Amniotic epithelial cell (primary cell): ENCODE results near the gene NEDD4L.

Experiments used
- DNase-seq: peaks from one replicate; pipeline ENCODE4 v3.0.0-alpha.2; 2010; ENCODE audit warnings: low read depth

The NEDD4L gene

GRCh38 chr18:58095222-58095621 lies 51.2 kb downstream of the NEDD4L start:
- no peak for DNase-seq

- no peak for DNase-seq
Observed at GRCh38 chr18:58095655-58096054, 51.6 kb downstream of the NEDD4L start.

DNA sequence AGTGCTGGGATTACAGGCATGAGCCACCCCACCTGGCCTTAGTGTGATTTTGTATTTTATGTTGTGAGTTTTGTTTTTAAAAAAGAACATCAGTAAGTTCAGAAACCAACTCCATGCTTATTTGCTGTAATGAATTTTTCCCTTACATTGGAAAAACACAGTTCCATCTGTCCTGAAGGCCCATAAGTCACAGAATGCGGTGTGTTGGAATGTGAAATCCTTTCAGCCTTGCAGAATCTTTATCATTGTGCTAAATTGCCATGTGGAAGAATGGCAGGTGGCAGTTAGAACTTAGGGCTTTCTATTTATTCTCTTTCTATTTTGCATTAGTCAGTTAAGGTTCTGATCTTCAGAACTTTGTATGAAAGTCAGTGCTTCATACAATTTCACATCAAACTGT lies 52.6 kb downstream of the NEDD4L start:
- no peak for DNase-seq

GRCh38 chr18:58097121-58097906 lies 53.3 kb downstream of the NEDD4L start:
- DNase-seq = peak; percentile 44

DNA sequence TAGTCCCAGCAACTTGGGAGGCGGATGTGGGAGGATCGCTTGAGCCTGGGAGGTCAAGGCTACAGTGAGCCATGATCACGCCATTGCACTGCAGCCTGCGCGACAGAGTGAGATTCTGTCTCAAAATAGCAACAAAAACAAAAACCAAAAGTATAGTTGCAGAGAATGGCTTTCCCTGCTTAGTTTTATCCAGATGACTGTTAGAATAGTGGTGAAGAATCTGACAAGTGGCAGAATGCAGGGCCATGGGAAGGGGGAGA lies 53.8 kb downstream of the NEDD4L start:
- no peak for DNase-seq

DNA sequence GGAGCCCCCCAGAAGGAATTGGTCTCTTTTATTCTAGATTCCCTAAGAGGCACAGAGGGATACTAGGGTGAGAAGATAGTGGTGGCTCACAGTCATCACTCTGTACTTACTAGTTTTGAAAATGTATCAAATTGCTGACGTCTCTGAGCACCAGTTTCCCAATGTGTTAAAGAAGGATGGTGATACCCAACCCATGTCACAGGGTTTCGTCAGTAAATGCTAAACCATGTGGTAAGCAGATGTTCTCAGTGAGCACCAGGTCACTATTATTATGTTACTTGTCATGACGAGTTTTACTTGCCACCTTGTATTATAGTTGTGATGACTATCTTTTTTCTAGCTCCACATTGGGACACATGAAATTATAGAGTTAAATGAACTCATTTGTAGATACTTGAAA lies 54.7 kb downstream of the NEDD4L start:
- DNase-seq = no peak

DNA sequence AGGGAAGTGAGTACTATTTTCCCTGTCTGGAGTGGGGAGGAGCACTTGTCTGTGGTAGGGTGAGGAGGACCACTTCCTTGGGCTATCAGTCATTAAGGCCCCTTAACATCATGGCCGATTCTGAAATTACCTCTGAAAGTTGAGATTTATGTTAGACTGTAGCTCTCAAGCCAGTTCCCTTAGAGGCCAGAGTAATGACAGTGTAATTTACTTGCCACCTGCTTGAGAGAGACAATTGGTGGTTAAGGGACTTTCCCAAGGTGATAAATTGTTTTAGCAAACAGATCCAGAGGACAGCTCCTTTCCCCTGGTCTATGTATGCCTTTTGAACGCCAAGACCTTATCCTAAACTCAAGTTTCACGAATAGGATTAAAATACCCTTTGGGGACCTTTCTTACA lies 56.1 kb downstream of the NEDD4L start:
- DNase-seq = no peak

DNA sequence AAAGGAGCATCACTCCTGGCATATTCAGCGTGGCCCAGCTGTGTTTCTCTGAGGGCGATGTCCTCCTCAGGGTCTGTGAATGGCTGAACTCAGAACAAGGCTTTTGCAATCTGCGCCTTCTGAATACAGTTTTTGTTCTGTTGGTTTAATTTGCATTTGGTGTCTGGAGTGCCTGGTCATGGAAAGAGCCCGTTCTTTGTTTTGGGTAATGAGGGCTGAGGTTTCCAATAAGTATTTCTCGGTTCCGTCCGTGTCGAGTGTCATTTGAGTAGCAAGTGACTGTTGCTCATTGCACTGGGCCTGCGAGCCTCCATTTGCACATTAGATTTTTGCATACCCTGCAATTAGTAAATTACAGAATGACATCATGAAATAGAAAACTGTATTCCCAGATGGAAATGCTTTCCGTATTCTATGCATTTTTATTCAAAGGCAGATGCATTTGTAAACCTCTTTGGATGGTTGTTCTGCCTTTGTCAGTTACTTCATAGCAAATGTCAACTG lies 57.3 kb downstream of the NEDD4L start:
- no peak for DNase-seq

DNA sequence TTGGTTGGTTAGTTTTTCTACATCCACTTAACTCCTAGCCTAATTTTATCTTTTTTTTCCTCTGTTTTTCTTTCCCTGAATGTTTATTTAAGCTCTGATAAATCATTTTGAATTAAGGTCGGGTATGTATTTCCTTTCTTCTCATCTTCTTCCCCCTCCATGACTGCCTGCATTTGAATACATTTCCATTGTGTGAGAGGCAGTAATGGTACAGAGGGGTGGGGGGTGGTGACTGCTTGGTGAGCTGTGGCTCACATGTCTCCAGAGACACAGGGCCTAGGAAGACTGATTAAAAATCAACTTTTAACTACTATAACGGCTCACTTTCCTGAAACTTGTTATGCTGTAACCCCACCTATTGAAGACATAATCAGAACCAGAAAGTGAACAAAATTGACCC lies 58.0 kb downstream of the NEDD4L start:
- no peak for DNase-seq

DNA sequence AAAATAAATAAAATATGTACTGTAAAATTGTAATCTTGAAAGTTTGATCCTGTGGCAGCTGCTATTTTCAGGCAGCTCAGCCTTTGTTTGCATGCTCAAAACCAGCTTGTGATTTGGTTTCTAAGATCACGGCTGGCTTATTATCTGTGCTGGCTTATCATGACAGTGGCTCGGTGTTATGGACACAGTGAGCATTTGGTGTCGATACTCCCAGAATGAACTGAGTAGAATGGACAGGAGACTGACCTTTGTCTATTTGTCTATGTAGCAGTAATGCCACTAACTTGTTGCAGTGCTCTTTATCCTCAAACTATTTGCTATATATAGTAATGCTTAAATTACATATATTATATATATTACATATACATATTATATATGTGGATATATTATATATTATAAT lies 58.8 kb downstream of the NEDD4L start:
- DNase-seq = no peak

GRCh38 chr18:58103339-58103985 lies 59.4 kb downstream of the NEDD4L start:
- DNase-seq = no peak

- no peak for DNase-seq
Observed at GRCh38 chr18:58104096-58104495, 60.1 kb downstream of the NEDD4L start.

- DNase-seq = peak; percentile 62
Observed at GRCh38 chr18:58105206-58105887, 61.3 kb downstream of the NEDD4L start.

DNA sequence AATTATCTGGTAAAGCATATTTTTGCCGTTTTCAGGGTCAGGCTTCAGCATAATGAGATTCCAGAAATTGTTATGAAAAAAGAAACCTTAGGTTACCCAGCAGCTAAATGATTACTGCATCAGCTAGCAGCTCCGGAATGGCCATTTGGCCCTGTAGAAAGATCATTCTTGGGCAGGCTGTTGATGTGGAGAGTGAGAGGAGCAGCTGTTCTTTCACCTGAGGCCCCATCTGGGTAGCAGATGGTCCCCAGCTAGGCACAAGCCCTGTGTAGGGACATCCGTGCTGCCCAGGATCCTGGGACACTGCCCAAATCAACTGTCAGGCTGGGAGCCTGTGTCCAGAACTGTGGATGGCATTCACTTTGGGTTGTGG lies 61.8 kb downstream of the NEDD4L start:
- DNase-seq = no peak

- no peak for DNase-seq
Observed at GRCh38 chr18:58106289-58107070, 62.5 kb downstream of the NEDD4L start.

GRCh38 chr18:58109256-58109655 lies 65.2 kb downstream of the NEDD4L start:
- no peak for DNase-seq

GRCh38 chr18:58110398-58110797 lies 66.4 kb downstream of the NEDD4L start:
- no peak for DNase-seq

DNA sequence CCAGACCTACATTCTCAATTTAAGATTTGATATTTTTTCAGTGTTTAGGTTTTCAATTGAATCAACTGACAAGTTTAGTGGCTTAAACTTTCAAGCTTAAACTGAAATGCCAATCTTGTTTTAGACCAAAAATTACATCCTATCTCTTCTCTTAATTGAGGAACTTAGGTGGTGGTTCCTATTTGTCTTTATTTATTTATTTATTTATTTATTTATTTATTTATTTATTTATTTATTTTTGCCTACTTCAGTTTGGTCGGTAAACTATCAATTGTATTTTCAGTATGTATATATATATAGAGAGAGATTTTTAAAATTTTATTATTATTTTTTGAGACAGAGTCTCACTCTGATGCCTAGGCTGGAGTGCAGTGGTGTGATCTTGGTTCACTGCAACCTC lies 68.1 kb downstream of the NEDD4L start:
- no peak for DNase-seq

- no peak for DNase-seq
Observed at GRCh38 chr18:58113337-58113736, 69.3 kb downstream of the NEDD4L start.

- no peak for DNase-seq
Observed at GRCh38 chr18:58114766-58115165, 70.7 kb downstream of the NEDD4L start.

DNA sequence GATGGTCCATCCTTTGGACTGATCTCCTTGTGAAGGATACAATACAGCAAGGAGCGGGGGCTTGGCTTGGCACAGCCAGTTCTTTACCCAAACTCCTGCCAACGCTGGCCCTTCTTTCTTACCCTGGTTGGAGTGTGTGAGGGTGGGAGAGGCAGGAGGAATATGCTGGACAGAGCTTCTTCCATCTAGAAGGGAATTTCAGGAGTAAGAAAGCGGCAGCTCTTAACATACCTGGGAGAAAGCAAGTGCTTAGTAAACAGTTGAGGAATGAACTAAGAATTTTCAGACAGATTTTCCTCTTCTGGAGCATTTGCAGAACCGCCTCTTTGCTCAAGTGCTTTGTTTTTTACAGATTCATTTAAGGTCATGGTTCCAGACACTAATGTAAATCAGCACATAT lies 72.8 kb downstream of the NEDD4L start:
- no peak for DNase-seq

GRCh38 chr18:58117786-58118403 lies 73.9 kb downstream of the NEDD4L start:
- DNase-seq = peak; percentile 97
